ENCODE measurements around the gene SUGCT.
"Not testable (repeated sequence)": the region's sequence is repeated elsewhere in the genome, so short reads cannot be mapped to it uniquely, and the experiment has no call there.

The SUGCT gene

GRCh38 chr7:40204581-40204980 lies 69.8 kb downstream of the SUGCT start:
- no peak for DNase-seq

DNA sequence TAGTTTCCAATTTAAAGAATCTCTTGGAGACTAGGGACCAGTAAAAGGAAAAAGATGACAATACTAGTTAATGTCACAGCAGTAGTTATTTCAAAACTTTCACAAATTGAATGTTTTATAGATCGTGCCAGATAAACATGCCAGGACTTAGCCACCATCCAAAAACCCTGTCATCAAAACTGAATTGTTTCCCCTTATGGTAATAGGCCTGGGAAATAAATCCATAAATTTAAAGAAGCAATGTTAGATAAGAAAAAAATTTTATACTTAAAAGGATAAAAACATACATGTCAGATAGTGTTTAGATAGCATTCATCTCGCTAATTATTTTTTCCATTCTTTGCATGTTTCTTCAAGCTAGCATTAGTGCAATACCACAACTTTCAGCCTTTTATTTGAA lies 71.2 kb downstream of the SUGCT start:
- DNase-seq: no peak

DNA sequence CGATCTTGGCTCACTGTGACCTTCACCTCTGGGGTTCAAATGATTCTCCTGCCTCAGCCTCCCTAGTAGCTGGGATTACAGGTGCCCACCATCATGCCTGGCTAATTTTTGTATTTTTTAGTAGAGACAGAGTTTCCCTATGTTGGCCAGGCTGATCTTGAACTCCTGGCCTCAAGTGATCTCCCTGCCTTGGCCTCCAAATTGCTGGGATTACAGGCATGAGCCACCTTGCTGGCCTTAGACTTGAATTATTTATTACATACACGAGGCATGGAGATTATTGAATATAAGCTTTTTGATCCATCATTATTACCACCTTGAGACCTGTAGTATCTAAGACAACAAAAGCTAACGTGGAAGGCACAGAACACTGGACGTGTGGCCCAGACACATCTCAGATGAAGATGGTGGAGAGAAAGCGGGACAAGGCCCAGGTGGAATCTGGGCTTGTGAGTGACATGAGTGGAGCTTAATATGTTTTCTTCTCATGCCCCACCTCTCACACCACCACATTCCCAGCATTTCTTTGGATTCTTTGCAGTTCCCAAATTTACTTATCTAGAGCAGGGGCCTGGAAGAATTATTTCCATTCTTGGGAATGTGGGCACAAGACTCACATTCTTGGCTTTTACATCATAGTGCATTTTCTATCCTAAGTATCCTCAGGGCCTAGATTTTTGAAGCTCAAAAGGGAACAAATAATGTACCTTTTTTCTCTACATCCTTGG lies 76.6 kb downstream of the SUGCT start:
- DNase-seq: no peak

DNA sequence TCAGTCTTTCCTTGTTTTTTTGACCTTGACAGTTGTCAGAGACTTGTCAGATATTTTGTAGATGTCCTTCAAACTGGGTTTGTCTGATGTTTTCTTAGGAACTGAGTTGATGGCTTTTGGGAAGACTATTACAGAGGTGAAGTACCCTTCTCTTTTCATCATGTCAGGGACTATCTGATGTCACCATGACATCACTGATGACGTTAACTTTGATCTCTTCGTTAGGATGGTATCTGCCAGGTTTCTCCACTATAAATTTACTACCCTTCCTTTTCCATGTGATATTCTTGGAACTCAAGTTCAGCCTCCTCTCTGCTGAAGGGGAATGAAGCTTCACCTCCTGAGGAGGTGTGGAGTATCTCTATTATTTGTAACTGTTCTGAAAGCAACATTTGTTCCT lies 78.5 kb downstream of the SUGCT start:
- DNase-seq: no peak

- no peak for DNase-seq
Measured at GRCh38 chr7:40213856-40214255, 79.1 kb downstream of the SUGCT start.

DNA sequence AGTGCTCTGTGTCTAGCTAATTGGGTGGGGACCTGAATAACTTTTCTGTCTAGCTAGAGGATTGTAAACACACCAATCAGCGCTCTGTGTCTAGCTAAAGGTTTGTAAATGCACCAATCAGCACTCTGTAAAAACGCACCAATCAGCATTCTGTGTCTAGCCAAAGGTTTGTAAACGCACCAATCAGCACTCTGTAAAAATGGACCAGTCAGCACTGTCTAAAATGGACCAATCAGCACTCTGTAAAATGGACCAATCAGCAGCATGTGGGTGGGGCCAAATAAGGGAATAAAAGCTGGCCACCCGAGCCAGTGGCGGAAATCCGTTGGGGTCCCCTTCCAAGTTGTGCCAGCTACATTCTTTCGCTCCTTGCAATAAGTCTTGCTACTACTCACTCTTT lies 83.8 kb downstream of the SUGCT start:
- not testable (repeated sequence) for DNase-seq

DNA sequence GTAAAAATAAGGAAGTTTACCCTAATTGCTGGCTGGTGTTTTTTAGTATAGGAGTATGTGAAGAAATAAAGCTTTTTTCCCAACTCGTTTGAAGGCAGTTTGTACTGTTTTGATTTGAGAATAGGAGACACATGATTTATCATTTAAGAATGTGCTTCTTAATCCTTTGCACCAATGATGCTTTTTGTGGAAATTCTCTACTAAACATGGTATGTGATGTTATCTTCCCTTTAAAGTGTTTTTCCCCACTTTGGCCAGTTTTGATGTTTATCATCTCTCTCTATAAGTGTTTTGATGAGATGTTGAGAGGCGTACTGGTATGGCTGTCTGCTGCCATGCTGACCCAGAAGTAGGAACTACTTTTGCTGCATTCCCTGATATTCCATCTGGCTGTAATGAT lies 85.1 kb downstream of the SUGCT start:
- no peak for DNase-seq

- no peak for DNase-seq
Measured at GRCh38 chr7:40220421-40220911, 85.7 kb downstream of the SUGCT start.

- DNase-seq: no peak
Measured at GRCh38 chr7:40221836-40222235, 87.0 kb downstream of the SUGCT start.

DNA sequence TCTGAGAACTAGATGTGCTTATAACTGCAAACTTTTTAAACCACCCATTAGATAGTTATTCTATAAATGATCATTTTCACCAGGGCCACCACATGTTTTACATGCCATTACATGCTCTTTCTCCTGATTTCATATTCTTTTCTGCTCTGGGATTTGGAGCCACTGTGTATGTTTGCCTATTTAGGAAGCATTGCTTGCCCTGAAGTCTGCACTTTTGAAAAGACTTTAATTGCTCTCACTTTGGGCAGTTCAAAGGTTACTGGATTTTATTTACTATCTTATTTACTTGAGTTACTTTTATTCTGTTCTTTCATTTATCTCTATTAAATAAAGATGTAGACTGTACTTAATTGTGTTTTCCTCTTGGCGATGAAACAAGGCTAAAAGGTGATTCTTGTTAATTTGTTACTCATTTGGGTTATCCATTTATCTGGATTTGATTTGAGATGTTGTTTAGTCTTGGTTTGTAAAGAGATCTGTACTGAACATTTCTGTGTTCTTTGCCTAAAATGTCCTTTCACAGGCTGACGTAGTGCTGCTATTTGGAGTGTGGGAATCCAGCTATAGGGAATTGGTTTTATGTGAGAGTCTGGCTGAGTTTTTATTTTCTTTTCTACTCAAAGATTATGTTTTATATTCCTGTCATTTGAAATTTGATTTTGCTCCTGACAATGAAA lies 88.8 kb downstream of the SUGCT start:
- DNase-seq: no peak

GRCh38 chr7:40230101-40230500 lies 95.3 kb downstream of the SUGCT start:
- DNase-seq: no peak

DNA sequence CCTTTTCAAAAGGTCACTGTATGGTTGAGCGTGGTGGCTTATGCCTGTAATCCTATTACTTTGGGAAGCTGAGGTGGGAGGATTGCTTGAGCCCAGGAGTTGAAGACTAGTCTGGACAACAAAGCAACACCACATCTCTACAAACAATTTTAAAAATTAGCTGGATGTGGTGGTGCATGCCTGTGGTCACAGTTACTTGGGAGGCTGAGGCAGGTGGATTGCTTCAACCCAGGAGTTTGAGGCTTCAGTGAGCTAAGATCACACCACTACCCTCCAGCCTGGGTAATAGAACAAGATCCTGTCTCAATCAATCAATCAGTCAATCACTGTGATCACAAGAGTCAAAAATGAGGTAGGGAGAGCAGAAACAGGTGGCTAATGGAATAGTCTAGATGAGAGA lies 97.0 kb downstream of the SUGCT start:
- no peak for DNase-seq

GRCh38 chr7:40232242-40232893 lies 97.6 kb downstream of the SUGCT start:
- DNase-seq: peak; percentile 18

- no peak for DNase-seq
Measured at GRCh38 chr7:40234046-40234445, 99.2 kb downstream of the SUGCT start.

GRCh38 chr7:40234666-40235065 lies 99.9 kb downstream of the SUGCT start:
- no peak for DNase-seq

- no peak for DNase-seq
Measured at GRCh38 chr7:40237731-40238130, 102.9 kb downstream of the SUGCT start.

DNA sequence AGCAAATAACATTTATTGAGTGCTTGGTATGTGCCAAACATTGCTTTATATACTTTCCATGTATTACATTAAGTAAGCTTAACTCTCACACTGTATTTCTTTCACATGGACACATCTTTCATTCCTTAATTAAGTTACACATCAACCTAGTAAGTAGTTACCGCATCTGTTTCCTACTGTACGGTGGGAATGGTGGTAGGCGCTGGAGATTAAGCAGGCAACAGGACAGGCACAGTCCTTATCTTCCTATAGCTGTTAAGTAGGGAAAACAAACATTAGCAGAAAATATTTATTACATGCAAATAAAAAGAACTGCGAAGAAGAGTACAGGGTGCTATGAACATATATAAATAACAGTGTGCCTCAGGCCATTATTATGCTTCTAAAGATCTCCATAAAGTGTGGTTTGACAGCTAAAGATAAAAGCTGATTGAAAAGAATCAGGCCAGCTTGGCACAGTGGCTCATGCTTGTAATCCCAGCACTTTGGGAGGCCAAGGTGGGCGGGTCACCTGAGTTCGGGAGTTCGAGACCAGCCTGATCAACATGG lies 105.0 kb downstream of the SUGCT start:
- peak; percentile 18 for DNase-seq

- DNase-seq: no peak
Measured at GRCh38 chr7:40243076-40243475, 108.3 kb downstream of the SUGCT start.

GRCh38 chr7:40244226-40244625 lies 109.4 kb downstream of the SUGCT start:
- DNase-seq: no peak

DNA sequence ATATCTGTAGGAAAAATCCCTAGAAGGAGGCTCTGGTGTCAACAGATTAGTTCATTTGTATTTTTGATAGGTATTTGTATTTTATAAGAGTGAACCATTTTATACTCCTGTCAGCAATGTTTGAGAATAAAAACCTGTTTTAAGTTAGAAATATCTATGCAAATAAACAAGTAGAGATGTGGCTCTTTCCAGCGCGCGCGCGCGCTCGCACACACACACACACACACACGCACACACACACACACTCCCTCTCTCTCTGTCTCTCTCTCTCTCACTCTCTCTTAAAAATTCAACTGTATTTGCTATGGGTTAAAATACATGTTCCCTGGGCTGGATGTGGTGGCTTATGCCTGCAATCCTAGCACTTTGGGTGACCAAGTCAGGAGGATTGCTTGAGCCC lies 113.9 kb downstream of the SUGCT start:
- DNase-seq: no peak

- not testable (repeated sequence) for DNase-seq
Measured at GRCh38 chr7:40253444-40253843, 118.6 kb downstream of the SUGCT start.

- no peak for DNase-seq
Measured at GRCh38 chr7:40263752-40264390, 129.1 kb downstream of the SUGCT start.

GRCh38 chr7:40267583-40267982 lies 132.8 kb downstream of the SUGCT start:
- no peak for DNase-seq

Measured in NCI-H1048 (cell line).